D721Med (cell line): ENCODE data around the gene TMEM247.
"Not testable (repeated sequence)": the region's sequence is repeated elsewhere in the genome, so short reads cannot be mapped to it uniquely, and the experiment has no call there.

Experiments used
- DNase-seq: peaks from one replicate; pipeline ENCODE4 v3.0.0; 2011; ENCODE audit warnings: low spot score; ENCODE audit not compliant: insufficient read length
- FAIRE-seq: peaks from 2 replicates; lab custom pipeline; 2011; peaks lifted over from hg19 to GRCh38; lab: Jason Lieb, UNC
- TF ChIP-seq, protein P1 (sequence below): IDR thresholded peaks from 2 replicates; pipeline ENCODE4 v1.5.1; 2012; ENCODE audit warnings: mild to moderate bottlenecking, control low read depth; ENCODE audit not compliant: insufficient read depth; ENCODE audit errors: missing control alignments

Gene TMEM247

DNA sequence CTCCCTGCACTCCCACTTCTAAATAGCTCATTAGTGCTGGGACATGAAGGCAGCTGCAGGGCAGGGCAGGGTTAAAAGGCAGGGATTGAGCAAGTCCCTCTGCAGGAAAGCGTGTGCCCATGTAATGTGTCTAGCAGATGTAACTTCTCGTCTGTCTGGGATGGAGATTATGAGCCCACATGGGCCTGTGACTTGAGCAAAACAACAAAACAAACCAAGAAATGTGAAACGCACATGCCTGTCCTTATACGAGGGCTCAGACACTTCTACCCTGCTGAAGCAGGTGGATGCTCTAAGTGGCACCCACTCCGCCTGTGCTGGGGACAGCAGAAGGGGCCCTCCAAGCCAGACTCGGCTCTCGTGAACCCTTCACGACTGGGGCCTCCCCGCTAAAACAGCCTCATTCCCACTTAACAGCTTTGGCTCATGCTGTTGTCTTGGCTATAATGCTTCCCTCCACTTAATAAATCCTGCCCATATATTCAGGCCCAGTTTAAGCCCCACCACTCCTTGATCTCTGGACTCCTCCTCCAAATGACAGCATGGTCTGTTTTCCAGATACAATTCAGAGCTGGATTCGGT lies 40.9 kb downstream of the TMEM247 start:
- DNase-seq, result no peak
- TF ChIP-seq, protein P1, sequence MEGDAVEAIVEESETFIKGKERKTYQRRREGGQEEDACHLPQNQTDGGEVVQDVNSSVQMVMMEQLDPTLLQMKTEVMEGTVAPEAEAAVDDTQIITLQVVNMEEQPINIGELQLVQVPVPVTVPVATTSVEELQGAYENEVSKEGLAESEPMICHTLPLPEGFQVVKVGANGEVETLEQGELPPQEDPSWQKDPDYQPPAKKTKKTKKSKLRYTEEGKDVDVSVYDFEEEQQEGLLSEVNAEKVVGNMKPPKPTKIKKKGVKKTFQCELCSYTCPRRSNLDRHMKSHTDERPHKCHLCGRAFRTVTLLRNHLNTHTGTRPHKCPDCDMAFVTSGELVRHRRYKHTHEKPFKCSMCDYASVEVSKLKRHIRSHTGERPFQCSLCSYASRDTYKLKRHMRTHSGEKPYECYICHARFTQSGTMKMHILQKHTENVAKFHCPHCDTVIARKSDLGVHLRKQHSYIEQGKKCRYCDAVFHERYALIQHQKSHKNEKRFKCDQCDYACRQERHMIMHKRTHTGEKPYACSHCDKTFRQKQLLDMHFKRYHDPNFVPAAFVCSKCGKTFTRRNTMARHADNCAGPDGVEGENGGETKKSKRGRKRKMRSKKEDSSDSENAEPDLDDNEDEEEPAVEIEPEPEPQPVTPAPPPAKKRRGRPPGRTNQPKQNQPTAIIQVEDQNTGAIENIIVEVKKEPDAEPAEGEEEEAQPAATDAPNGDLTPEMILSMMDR, result no peak
- no peak for FAIRE-seq

DNA sequence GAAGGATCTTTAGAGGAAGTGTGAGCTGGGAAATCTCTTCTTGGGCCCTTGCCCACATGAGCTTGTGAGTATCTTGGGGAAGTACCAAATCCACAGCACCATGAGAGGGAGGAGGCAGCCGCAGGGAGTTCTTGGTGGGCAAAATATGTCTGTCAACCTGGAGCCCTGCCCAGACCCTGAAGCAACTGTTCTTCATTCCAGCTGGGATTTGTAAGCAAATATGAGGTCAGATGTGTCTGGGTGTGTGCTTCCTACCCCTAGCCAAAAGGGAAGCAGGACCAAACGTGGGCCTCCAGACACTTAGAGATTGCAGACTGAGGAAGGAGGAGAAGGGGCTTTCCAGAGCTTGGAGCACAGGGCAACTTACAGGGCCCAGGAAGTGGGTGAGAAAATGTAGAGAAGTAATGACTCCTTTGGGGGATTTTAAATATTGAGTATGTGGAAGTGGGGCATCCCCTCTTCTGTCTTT lies 41.9 kb downstream of the TMEM247 start:
- no peak for FAIRE-seq
- TF ChIP-seq, protein P1, result no peak
- no peak for DNase-seq

DNA sequence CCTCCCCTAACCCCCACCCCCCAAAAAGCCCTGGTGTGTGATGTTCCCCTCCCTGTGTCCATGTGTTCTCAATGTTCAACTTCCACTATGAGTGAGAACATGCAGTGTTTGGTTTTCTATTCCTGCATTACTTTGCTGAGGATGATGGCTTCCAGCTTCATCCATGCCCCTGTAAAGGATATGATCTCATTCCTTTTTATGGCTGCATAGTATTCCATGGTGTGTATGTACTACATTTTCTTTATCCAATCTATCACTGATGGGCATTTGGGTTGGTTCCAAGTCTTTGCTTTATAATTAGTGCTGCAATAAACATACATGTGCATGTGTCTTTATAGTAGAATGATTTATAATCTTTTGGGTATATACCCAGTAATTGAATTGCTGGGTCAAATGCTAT lies 43.0 kb downstream of the TMEM247 start:
- not testable (repeated sequence) for FAIRE-seq, DNase-seq

GRCh38 chr2:46525522-46526155 lies 46.3 kb downstream of the TMEM247 start:
- TF ChIP-seq, protein P1, result no peak
- no peak for DNase-seq
- FAIRE-seq, result no peak

DNA sequence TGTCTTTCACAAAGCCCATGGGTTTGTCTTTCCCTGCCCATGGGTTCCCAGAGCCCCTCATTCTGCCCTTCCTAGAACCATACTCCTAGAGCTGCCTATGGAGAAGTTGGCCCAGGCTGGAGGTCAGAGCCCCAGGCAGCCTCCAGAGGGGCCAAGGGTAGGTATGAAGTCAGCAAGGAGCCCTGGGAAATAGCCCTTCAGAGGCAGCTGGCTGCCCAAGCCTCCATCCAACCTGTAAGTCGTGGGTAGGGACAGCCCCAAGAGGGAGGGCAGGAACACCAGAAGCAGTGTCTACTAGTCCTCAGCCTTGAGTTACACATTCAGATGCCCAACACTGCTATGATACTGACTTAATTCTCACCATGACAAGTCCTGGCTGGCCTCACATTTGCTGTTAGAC lies 49.5 kb downstream of the TMEM247 start:
- TF ChIP-seq, protein P1, result no peak
- DNase-seq (no peak), FAIRE-seq (no peak)

- no peak for DNase-seq
- TF ChIP-seq, protein P1, result no peak
- no peak for FAIRE-seq
These were observed 51.3 kb downstream of the TMEM247 start for GRCh38 chr2:46530639-46531038.

DNA sequence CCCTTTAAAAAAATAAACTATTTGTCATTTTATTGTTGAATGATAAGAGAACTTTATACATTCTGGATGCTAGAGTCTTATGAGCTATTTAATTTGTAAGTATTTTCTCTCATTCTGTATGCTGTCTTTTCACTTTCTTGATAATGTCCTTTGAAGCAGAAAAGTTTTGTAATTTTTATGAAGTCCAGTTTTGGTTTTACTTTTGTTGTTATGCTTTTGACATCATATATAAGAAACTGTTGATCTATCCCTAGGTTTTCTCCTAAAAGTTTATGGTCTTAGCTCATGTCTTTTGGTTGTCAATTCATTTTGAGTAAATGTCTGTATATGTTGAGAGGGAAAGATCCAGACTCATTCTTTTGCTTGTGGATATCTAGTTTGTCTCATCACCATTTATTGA lies 52.5 kb downstream of the TMEM247 start:
- DNase-seq (no peak), FAIRE-seq (no peak)
- TF ChIP-seq, protein P1, result no peak
